ENCODE results near the gene TCEA3.
A peak's percentile ranks its signal among the peaks of the same experiment; 100 is the strongest.
"Not testable (repeated sequence)": the region's sequence is repeated elsewhere in the genome, so short reads cannot be mapped to it uniquely, and the experiment has no call there.

Gene TCEA3

DNA sequence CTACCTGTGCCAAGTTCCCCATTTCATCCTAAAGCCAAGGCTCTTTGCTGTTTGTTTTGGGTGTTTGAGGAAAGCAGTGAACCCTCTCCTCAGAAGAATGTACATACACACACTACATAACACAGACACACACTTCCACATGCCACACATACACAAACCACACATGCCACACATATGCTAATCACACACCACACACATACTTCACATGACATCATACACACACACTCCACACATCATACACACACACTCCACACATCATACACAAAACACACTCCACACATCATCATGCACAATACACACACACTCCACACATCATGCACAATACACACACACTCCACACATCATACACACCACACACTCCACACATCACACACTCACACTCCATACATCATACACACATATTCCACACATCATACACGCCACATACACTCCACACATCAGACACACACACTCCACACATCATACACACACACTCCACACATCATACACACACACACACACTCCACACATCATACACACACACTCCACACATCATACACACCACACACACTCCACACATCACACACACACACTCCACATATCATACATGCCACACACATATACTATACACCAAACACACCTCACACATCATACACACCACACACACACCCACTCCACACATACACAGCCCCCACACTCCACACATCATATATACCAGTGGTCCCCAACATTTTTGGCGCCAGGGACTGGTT, 32.3 kb downstream of the TCEA3 start:
- DNase-seq (ENCODE audit: low spot score), result no peak

DNA sequence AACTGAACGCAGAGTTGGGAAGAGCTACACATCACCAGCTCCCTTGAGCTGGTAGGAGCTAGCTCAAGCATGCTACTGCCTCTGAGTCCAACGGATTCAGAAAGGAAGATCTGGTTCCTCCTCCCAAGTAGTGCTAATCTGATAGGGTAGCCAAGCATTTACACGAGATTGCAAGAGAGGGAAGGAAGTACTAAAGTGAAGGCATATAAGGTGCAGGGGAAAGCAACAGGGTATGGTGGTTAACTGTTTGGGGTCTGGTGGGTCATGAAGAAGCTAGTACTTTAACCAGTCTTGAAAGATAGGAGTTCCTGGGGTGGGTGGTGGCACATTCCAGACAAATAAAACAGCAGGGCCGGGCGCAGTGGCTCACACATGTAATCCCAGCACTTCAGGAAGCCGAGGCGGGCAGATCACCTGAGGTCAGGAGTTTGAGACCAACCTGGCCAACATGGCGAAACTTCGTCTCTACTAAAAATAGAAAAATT, 34.7 kb downstream of the TCEA3 start:
- no peak for DNase-seq (ENCODE audit: low spot score)

DNA sequence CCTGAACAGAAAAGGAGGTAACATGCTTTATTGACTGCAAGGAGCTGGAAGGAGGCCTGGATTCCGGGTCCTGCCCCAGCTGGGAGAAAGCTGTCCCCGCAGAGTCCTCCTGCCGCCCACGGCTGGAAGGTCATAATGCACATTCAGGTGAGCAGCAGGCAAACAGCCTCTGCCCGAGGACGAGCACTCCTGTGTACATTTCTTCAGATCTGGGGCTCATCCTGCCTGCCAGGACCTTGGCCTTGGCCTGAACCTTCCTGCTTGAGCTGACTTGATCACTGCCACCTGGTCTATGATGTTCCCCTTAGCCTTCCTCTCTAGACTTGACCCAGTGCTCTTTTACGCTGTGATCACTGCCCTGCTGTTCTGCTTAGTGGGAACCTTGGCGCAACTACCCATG, 37.1 kb downstream of the TCEA3 start:
- DNase-seq (ENCODE audit: low spot score), result no peak

DNA sequence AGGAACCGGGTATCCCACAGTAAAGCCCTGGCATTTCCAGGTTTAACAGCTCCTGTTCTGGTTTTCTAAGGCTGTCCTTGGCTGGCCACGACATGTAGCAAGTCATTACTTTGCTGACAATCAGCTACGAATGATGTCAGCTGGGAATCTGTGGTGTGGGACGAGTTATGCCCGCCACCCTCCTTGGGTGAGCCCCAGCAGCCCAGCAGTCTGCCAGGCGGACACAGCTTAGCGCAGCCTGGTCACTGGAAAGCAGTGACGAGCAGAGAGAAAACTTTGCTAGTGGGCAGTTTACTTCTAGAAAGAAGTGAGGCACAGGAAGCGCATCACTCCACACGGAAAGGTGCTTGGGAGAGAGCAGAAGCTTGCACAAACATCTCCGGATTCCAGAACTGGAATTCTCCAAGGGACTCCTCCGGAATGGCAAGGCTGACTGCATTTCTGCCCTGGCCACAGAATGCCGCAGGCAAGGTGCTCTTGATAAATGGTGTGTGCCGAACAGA, 39.4 kb downstream of the TCEA3 start:
- no peak for DNase-seq (ENCODE audit: low spot score)

DNA sequence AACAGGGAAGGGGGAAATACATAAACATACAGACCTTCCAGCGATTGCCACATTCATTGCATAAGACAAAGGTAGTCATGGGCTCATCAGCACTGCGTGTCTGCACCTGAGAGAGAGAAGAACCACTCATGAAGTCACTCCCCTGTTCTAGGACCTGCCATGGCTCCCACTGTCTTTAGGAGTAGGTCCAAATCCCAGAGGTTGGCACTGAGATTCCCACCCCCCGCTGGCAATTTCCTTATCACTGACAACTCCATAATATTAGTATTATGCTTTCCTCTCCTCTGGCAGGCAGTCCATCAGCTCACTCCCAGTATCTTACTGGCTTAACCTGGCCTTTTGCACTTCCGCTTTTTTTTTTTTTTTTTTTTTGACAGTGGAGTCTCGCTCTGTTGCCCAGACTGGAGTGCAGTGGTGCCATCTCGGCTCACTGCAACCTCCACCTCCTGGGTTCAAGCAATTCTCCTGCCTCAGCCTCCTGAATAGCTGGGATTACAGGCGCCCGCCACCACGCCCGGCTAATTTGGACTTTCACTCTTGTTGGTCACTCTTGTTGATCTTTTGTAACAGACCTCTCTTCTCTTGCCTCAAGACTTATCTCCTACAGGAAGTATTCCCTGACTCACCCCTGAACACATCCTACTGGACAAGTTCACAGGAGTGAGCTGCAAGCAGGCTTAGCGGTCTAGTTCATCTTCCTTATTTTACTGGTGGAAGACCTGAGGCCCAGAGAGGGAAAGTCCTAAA, 40.1 kb downstream of the TCEA3 start:
- DNase-seq (ENCODE audit: low spot score), result no peak

DNA sequence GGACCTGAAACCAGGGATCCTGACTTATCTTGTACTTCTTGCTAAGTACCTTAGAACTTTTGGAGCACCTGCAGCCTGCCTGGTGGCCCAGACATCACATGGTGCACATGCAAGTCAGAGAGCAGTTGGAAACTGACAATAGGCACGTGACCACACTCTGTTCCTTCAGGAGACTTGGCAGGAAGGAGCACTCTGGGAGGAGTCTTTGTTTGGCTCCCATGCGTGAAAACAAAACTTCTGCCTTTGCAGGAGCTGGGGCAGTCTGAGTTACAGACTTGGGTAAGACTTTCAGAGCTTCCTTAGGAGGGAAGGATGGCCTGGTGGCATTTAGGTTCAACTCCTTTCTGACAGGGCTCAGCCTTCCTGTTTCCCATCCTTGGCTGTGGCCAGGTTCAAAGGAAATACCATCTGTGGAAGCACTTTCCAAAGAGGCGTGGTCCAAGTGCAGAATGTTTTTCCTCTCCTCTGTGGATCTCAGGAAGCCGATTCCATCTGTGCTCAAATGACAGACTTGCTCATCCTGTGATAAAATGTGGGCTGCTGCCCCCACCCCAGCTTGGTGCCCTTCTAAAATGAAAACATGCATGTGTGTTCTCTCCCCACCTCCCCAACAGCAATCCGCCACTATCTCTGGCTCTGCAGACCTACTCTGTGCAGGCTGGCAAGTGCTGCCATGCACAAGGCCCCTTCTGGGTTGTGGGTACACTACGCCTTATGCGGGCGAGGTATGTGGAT, 40.8 kb downstream of the TCEA3 start:
- DNase-seq (ENCODE audit: low spot score), result no peak

DNA sequence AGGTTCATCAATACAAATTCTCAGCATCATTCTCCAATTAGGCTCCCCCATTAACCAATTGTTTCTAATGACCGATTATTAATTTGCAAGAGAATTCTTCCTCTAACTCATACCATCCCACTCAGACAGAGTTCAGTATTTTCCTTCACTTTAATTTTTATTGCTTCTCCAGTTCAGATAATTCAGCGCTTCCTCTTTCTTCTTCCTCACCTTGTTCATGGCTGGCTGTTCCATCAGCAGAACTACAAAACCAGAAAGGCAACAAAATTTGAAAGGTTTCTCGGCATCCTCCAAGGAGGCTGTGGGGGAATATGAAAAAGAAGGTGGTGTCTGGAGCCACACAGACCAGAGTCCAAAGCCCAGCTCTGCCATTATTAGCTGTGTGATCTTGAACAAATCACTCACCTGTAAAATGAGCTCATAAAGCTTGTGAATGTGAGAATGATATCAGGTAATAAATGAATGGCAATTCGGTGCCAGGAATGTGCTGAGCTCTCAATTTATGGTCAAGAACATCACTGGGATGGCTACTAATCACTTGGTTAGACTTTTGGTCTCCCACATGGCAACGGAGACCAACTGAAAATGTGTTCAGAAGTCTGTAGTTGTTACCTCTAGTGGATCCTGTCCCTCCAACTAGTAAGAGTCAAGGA, 43.2 kb downstream of the TCEA3 start:
- DNase-seq (ENCODE audit: low spot score), result no peak

DNA sequence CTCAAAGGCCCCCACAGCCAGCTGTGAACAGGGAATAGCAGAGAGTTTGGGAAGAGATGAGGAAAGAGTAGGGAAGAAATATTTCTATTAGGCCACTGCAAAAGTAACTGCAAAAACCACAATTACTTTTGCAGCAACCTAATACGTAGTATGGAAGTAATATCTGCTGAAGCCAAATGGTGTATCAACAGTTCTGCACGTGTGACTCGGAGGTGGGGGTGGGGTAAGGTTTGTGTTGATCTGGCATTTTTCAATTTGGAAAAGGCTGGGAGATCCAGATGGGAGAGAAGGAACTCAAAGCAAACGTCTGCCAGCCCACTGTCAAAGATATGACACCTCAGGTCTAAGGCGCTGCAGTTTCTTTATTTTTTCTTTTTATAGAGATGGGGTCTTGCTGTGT, 43.8 kb downstream of the TCEA3 start:
- no peak for DNase-seq (ENCODE audit: low spot score)

DNA sequence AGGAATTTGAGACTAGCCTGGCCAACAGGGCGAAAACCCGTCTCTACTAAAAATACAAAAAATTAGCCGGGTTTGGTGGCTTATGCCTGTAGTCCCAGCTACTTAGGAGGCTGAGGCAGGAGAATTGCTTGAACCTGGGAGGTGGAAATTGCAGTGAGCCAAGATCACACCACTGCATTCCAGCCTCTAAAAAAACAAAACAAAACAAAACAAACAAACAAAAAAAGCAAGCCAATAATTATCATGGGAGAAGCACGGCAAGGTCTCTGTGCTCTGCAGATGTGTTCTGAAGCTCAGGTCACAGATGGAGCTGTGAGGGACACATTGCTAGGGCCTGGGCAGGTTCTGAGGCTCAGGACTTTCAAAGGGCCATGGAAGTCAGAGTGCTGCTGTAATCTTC, 44.3 kb downstream of the TCEA3 start:
- not testable (repeated sequence) for DNase-seq (ENCODE audit: low spot score)

DNA sequence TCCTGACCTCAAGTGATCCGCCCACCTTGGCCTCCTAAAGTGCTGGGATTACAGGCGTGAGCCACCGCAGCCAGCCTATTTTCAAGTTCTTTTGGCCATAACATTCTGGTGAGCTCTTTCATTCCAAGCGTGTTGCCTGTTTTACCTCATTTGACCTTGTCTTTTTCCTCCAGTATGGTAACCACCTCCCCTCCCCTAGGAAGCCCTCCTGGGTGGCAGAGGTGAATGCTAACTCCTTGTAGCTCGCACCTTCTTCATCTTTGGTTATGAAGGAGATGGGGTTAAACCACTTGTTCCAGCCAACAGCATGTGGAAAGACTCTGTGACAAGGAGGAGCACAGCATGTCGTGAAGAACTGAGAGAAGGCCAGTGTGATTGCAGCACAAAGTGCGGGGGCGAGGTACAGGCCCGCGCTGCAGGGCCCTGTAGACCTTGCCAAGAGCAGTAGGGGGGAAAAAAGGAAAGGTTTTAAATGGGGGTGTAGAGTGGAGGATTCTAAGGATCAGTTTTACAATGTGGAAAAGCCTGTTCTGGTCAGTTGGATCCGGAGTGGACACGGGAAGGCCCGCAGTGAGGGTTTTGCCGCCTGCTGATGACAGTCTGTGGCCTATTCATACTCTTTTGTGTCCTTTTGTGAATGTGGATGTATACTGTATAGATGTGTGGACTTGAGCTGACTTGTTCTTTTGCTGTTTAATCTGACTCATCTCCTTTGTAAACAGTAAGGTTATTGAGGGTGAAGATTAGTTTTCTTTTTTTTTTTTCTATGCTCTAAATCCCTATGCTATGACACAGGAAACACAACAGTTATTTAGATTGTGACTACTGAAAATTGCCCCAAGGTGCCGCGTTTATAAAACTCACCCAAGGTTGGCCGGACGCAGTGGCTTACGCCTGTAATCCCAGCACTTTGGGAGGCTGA, 47.4 kb downstream of the TCEA3 start:
- DNase-seq (ENCODE audit: low spot score), result no peak

DNA sequence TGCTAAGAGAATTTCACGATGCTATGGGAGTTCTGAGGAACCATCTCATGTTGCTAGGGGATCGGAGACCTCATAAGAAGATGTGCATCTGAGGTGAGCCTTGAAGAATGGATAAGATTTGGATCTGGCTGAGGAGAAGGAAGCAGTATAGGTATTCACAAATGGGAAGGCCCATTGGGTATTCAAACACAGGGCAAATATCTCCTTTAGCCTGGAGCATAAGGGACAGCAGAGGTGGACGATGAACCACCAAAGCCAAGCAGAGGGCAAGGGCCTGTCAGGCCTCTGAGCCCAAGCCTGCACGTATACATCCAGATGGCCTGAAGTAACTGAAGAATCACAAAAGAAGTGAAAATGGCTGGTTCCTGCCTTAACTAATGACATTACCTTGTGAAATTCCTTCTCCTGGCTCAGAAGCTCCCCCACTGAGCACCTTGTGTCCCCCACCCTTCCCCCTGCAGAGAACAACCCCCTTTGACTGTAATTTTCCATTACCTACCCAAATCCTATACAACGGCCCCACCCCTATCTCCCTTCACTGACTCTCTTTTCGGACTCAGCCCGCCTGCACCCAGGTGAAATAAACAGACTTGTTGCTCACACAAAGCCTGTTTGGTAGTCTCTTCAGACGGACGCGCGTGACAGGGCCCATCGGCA, 50.3 kb downstream of the TCEA3 start:
- DNase-seq (ENCODE audit: low spot score), result not testable (repeated sequence)

DNA sequence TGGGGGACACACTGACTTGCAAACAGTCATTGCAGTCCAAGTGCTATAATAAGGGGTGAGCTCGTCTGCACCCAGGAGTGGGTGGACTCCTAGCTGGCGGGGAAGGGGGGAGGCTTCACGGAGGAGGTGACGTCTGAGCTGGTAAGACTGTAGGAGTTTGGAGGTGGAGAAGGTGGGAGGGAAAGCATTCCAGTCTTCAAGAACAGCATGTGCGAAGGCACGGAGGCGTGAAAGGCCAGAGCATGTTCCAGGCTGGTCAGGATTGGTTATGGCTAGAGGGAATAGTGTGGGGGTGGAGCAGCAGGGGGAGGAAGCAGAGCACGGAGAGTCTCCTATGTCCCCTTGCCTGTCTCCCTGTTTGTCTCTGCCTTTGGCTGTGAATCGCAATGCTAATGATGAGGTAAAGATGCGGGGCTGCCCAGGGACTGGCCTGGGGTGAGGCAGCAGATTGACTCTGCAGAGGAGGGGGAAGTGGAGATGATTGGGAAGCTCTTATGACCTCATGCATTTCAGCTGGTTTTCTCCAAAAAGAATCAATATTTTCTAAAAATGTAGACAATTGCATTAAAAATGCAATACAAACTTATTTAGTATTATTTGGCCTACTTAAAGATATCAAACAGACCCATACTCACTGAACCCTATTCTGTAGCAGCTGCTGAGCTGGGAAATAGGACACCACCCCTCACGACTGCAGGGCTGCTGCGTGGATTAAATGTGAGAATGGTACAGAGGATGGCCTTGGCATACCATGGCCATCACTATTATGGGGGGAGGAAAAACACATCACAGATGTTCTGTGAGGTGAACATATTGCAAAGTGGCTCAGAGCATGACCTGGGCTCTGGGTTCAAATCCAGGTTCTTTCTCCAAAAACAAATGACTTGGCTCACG, 52.3 kb downstream of the TCEA3 start:
- no peak for DNase-seq (ENCODE audit: low spot score)

DNA sequence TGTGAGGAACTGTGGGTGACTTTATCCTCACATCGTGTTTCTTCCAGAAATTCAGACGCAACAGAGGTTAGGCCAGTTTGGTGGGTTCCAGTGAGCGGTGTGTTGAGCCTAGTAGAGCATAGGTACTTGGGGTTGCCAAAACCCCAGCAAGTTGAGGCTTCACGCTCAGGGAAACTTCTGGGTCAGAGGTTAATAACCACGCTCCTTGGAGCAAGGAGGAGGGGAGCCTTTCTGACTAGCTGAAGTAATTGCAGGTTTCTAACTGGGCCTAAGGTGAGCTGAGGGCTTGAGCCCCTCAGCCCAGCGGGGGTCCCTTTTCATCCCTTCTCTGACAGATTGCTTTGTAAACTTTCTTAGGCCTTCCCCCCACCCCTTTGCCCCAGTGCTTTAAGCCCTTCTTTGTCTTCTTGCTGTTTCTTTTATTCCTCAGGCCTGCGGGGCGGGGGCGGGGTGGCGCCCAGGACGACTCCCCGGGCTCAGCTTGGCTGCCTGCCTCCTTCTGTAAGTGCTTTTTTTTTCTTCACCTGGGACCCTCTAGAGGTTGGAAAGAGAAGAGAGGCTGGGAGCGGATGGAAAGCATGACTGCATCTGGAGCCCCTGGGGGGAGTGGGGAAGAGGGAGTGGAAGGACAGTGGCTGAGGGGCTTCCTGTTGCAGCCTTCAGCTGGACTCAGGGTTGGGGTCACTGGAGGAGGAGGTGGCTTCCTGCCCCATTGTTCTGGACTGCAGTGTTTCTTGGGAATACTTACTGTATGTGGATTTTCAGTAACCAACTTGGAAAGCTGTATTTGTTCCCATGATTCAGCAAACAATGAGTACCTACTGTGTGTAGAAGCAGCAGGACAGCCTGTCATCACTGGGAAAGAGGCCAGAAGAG, 53.6 kb downstream of the TCEA3 start:
- no peak for DNase-seq (ENCODE audit: low spot score)

DNA sequence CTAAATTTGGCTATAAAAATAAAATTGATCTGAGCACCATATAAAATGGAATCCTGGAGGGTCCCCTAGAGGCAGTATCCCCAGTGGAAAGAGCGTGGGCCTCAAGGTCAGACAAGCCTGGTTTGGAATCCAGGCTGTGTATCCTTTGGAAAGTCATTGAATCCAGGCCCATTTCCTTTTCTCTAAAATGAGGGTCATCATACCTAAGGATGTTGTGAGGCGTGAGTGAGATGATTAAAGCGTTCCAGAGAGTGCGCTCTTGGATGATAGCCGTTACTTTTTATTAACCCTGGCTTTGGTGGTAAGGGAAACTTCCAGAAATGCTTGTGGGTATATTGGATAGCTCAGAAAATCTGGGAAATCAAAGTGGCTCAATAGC, 54.2 kb downstream of the TCEA3 start:
- no peak for DNase-seq (ENCODE audit: low spot score)

DNA sequence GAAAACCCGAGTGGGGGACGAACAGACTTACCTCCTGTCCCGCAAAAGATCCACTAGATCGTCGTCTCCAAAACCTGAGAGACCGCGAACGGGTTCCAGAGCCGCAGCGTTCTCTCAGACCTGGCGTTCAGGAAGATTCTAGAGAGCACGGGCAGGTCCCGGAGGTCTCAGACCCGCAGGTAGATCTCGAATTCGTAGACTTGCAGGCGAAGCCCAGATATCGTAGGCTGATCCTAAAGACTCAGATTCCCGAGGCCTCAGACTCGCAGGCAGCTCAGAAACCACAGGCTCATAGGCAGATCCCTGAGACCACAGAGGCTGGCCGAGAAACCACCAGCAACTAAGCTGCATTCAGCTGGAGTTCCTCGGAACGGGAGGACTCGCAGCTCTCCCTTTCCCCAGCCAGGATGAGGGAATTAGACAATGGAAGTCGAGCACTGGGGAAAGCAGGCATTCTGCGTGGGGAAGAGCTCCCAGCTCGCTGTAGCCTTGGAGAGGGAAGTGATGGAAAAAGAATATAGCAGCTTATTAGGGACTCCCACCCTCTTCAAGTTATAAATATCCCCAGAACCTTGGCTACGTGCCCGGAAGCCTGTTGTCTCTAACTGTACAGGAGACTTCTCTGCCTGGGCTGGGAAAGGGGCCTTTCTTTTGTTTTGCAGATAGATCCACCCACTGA, 55.1 kb downstream of the TCEA3 start, which contains the start of gene ZNF436:
Gene ZNF436, minus strand, starts transcription at position 502 of the 679 bp plus-strand sequence. CDS start 1,831 bp downstream, outside the sequence.
- no peak for DNase-seq (ENCODE audit: low spot score)

DNA sequence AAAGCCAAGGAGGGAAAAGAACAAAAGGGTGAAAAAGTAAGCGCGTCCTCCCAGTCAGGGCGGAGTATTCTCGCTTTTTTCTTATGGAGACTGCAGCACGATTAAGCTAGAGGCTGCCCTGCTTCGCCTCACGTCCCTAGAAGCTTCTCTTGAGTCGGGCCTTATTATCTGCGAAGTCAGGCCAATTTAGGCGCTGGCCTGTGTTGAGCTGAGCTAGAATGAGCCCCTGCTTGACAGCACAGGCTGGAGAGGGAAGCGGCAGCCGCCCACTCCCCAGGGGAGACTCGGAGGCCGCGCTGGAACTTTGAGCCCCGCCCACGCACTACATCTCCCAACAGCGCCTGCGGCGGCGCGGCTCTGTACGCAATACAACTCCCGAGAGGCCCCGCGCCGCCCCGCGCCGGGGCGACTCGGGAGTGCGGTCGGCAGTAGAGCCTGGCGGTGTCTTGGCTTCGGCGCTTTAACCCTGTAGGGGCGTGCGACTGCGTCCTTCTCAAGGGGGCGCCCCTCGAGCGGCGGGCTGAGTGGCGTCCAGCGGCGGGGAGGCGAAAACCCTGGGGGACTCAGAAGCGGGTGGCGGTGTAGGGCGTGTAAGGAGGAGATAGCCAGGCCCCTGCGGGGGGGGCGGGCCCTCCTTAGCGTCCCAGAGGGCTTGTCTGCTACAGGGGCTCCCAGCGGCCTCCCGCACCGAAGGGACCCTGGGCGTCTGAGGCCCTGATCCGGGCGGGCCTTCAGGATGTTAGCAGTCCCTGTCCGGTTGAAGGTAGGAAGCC, 55.8 kb downstream of the TCEA3 start:
- DNase-seq (ENCODE audit: low spot score), result peak; percentile 90
